GM12878 (cell line): ENCODE results near the gene RNF34. TPM values are rescaled to one million over a fixed set of nuclear protein-coding genes. Genes with fewer than 3 reads are reported as not detected.

Experiments used
- ATAC-seq: fragments of 200-7000 bp; cut with Tn5 transposase; 3 replicates; pipeline ENCODE4 v1.9.1; 2020; ENCODE audit warnings: mild to moderate bottlenecking, moderate library complexity
- BruUV-seq: library from RNA; stranded (reverse); fragments of 400-500 nt; replicated peaks from 2 replicates; lab custom pipeline; 2021; lab: Mats Ljungman, UMichigan
- CTCF ChIA-PET: fragments of 300-600 bp; sonication (Branson Sonifier 250); formaldehyde crosslinking; extraction: SDS; loops from one replicate; lab custom pipeline; 2021; ENCODE audit warnings: inconsistent platforms; lab: Yijun Ruan, JAX
- POLR2A ChIA-PET: fragments of 350-600 bp; formaldehyde crosslinking; extraction: SDS; loops from one replicate; lab custom pipeline; 2021; ENCODE audit warnings: inconsistent platforms; lab: Charles Lee
- RAD21 ChIA-PET: fragments of 300-600 bp; sonication (Branson Sonifier 250); formaldehyde crosslinking; loops from one replicate; lab custom pipeline; 2023; ENCODE audit warnings: antibody characterized with exemption; ENCODE audit not compliant: unreplicated experiment; lab: Charles Lee
- SMC1A ChIA-PET: fragments of 300-600 bp; sonication (Branson Sonifier 250); formaldehyde crosslinking; loops from one replicate; lab custom pipeline; 2023; ENCODE audit not compliant: unreplicated experiment, uncharacterized antibody; lab: Charles Lee
- DNase-seq: peaks from one replicate; pipeline ENCODE4 v3.0.0-alpha.2; 2011; ENCODE audit warnings: low read depth, low spot score
- FAIRE-seq: peaks from 3 replicates; lab custom pipeline; 2011; peaks lifted over from hg19 to GRCh38; lab: Jason Lieb, UNC
- H2AFZ ChIP-seq: 2 replicates; pipeline ENCODE4 v1.6.0; 2011; ENCODE audit warnings: low read depth, low read length, control low read depth; ENCODE audit not compliant: control insufficient read depth
- H3K27ac ChIP-seq: 2 replicates; pipeline ENCODE4 v1.5.1; 2011; ENCODE audit warnings: control low read depth; ENCODE audit not compliant: control insufficient read depth, insufficient read depth
- H3K27me3 ChIP-seq, 2 experiments: replicated peaks in 1 of 2; 2 replicates each; pipeline versions ENCODE4 v1.6.0 to v1.6.1; 2011; ENCODE audit warnings: low read length in 1 of 2; ENCODE audit not compliant: control insufficient read depth in 2 of 2, insufficient read depth in 2 of 2
- H3K36me3 ChIP-seq, 2 experiments: 2 replicates each; pipeline ENCODE4 v1.5.1; 2011; ENCODE audit warnings: low read length in 1 of 2; ENCODE audit not compliant: control insufficient read depth in 2 of 2, insufficient read depth in 2 of 2
- H3K4me1 ChIP-seq: 2 replicates; pipeline ENCODE4 v1.6.1; 2011; ENCODE audit warnings: mild to moderate bottlenecking, low read length, moderate library complexity, mixed read lengths; ENCODE audit not compliant: control insufficient read depth, insufficient read depth
- H3K4me2 ChIP-seq: 2 replicates; pipeline ENCODE4 v1.6.0; 2011; ENCODE audit warnings: control low read depth; ENCODE audit not compliant: control insufficient read depth, insufficient read depth
- H3K4me3 ChIP-seq: fragments of 200-600 bp; sonication (generic); 2 replicates; pipeline ENCODE4 v1.5.1; 2016
- H3K79me2 ChIP-seq: 2 replicates; pipeline ENCODE4 v1.6.0; 2011; ENCODE audit warnings: low read length; ENCODE audit not compliant: control insufficient read depth, insufficient read depth
- H3K9ac ChIP-seq: 2 replicates; pipeline ENCODE4 v1.8.0; 2011; ENCODE audit warnings: low read length, control low read depth, mixed read lengths; ENCODE audit not compliant: control insufficient read depth, insufficient read depth
- H3K9me3 ChIP-seq: replicated peaks from 3 replicates; pipeline ENCODE4 v1.5.1; 2011; ENCODE audit warnings: mild to moderate bottlenecking, low read length; ENCODE audit not compliant: control insufficient read depth, insufficient read depth
- H4K20me1 ChIP-seq: 2 replicates; pipeline ENCODE4 v1.6.0; 2011; ENCODE audit not compliant: control insufficient read depth, insufficient read depth
- FOXM1 ChIP-seq: IDR thresholded peaks from 2 replicates; pipeline ENCODE4 v1.6.1; 2012; ENCODE audit warnings: low read depth, mild to moderate bottlenecking, inconsistent platforms, low read length, moderate library complexity
- IKZF1 ChIP-seq: fragments of 450-650 bp; conservative IDR thresholded peaks from 2 replicates; pipeline ENCODE4 v1.6.1; 2017; ENCODE audit warnings: antibody characterized with exemption, mild to moderate bottlenecking
- JUND ChIP-seq: IDR thresholded peaks from 2 replicates; pipeline ENCODE4 v1.6.1; 2012; ENCODE audit warnings: low read depth, mild to moderate bottlenecking, low read length, improper control_type of control experiment, moderate library complexity
- KLF5 ChIP-seq: fragments of 450-650 bp; IDR thresholded peaks from 2 replicates; pipeline ENCODE4 v1.6.1; 2014; ENCODE audit warnings: mild to moderate bottlenecking; ENCODE audit not compliant: partially characterized antibody
- MEF2B ChIP-seq: fragments of 450-650 bp; IDR thresholded peaks from 2 replicates; pipeline ENCODE4 v1.6.1; 2018; ENCODE audit warnings: mild to moderate bottlenecking, moderate library complexity; ENCODE audit not compliant: partially characterized antibody, poor library complexity, severe bottlenecking
- NFYA ChIP-seq: IDR thresholded peaks from 2 replicates; pipeline ENCODE4 v1.6.1; 2011; ENCODE audit warnings: low read depth, mild to moderate bottlenecking, low read length, improper control_type of control experiment, borderline replicate concordance
- PKNOX1 ChIP-seq: fragments of 450-650 bp; IDR thresholded peaks from 2 replicates; pipeline ENCODE4 v1.6.1; 2016; ENCODE audit warnings: mild to moderate bottlenecking
- RELA ChIP-seq: fragments of 450-650 bp; IDR thresholded peaks from 2 replicates; pipeline ENCODE4 v1.8.0; 2014; ENCODE audit warnings: borderline replicate concordance; ENCODE audit not compliant: partially characterized antibody
- RELB ChIP-seq: fragments of 450-650 bp; IDR thresholded peaks from 2 replicates; pipeline ENCODE4 v1.6.1; 2017; ENCODE audit warnings: low read depth, mild to moderate bottlenecking, moderate library complexity
- SKIL ChIP-seq: fragments of 450-650 bp; IDR thresholded peaks from 2 replicates; pipeline ENCODE4 v1.6.1; 2017; ENCODE audit warnings: mild to moderate bottlenecking, low read depth, inconsistent platforms; ENCODE audit not compliant: poor library complexity, severe bottlenecking
- TCF7 ChIP-seq: IDR thresholded peaks from 2 replicates; pipeline ENCODE4 v1.6.1; 2014; ENCODE audit warnings: antibody characterized with exemption, borderline replicate concordance
- ZNF274 ChIP-seq: IDR thresholded peaks from one replicate; pipeline ENCODE4 v1.8.0; 2011; ENCODE audit not compliant: insufficient read length, insufficient read depth
- WGBS: methylation state at CpG from one replicate; pipeline ENCODE4 v1.1.6; 2016; ENCODE audit warnings: low lambda C conversion rate; ENCODE audit not compliant: insufficient replicate concordance, insufficient coverage; ENCODE audit errors: missing lambda C conversion rate; 5-methylcytosine and 5-hydroxymethylcytosine counted together
- in situ Hi-C: fragments of 300-500 bp; cut with MboI; formaldehyde crosslinking; loops from 9 replicates; pipeline ENCODE4 v1.14.3; 2018; ENCODE audit warnings: mixed read lengths
- intact Hi-C: fragments of 100-400 bp; cut with micrococcal nuclease; formaldehyde crosslinking; loops from one replicate; pipeline ENCODE4 v1.14.2; 2022; ENCODE audit not compliant: unreplicated experiment
- polyA plus RNA-seq, 11 experiments: library from polyadenylated mRNA; depleted of rRNA in 4 of 11; unstranded in 6 of 11; stranded (reverse) in 5 of 11; fragments of >200 nt; fragmentation: Nextera tagmentation in 4 of 11; fragmentation: Illumina TruSeq in 1 of 11; extraction: Ambion mirVana in 4 of 11; extraction: Trizol in 1 of 11; gene quantifications; 1 replicate in 1 of 11; 2 replicates in 10 of 11; pipeline versions ENCODE4 v1.2.1 to v1.2.3, GENCODE V29; 2011 to 2016; ENCODE audit warnings: inconsistent platforms in 2 of 11, missing spikeins in 2 of 11, low read depth in 1 of 11
- total RNA-seq, 4 experiments: library from RNA; depleted of rRNA in 3 of 4; stranded (reverse); fragments of >200 nt in 3 of 4; fragmentation: Illumina TruSeq in 1 of 4; extraction: Trizol in 1 of 4; gene quantifications; 2 replicates each; pipeline versions ENCODE4 v1.2.1 to v1.2.3, GENCODE V29; 2013 to 2021

RNF34 gene
- total and polyA plus RNA-seq, 10 of the 15 experiments (the other 5 are each of a cell fraction or from before 2014, with no cell fraction given): 63.6 to 199 (median 115) TPM

- no peak for TF ChIP-seq SKIL
- no peak for TF ChIP-seq PKNOX1
- TF ChIP-seq FOXM1: no peak
- TF ChIP-seq ZNF274: no peak
- no peak for TF ChIP-seq IKZF1
- TF ChIP-seq TCF7: no peak
- no peak for TF ChIP-seq RELA
- TF ChIP-seq NFYA: no peak
- no peak for TF ChIP-seq MEF2B
Observed at GRCh38 chr12:121352682-121353018, 47.3 kb upstream of the RNF34 start (continued).

- Histone ChIP-seq H3K9ac (no peak overlapping the region), H3K36me3 (no peaks in the 10 kb centered on the region), H2AFZ (no peak overlapping the region), H3K79me2 (peaks cover 15% of the 10 kb centered on the region), H3K27ac (no peak overlapping the region), H3K4me3 (no peak overlapping the region), H3K4me2 (no peak overlapping the region), H3K27me3 (no peaks in the 10 kb centered on the region), H3K9me3 (no peaks in the 10 kb centered on the region), H4K20me1 (no peaks in the 10 kb centered on the region), H3K4me1 (no peaks in the 10 kb centered on the region; the same call in 1 of the 2 replicates)
- ChIA-PET RAD21 (no interaction called here), POLR2A (interaction anchor here (1.0 kb wide), 1 partner anchor 10 kb away, joined by 3 read pairs; no protein-coding TSS in a partner anchor), SMC1A (no interaction called here), CTCF (interaction anchor here (1.2 kb wide), 1 partner anchor 18 kb away, joined by 3 read pairs; no protein-coding TSS in a partner anchor)
- 93% methylated on average over 6 of the region's 6 CpGs for WGBS
- FAIRE-seq (no peak), ATAC-seq (no peak), DNase-seq (no peak)
- no peak for TF ChIP-seq RELB
- no peak for TF ChIP-seq KLF5
- TF ChIP-seq JUND: no peak
- intact Hi-C loops: no loop called here
- in situ Hi-C loops: no loop called here
- BruUV-seq: no TSS peak
Observed at GRCh38 chr12:121355818-121356217, 44.1 kb upstream of the RNF34 start.
